Mammary epithelial cell (primary cell): ENCODE results near the gene AKR1C2.

Experiments used
- EZH2 ChIP-seq: IDR thresholded peaks from 2 replicates; pipeline ENCODE4 v1.6.1; 2012; ENCODE audit warnings: low read length, inconsistent platforms, borderline replicate concordance
- TF ChIP-seq, protein P1 (sequence below), 2 donors: IDR thresholded peaks in 1 of 2; conservative IDR thresholded peaks in 1 of 2; 2 replicates each; pipeline ENCODE4 v1.5.1; 2011 to 2012; ENCODE audit warnings: inconsistent platforms in 2 of 2, low read length in 2 of 2, mild to moderate bottlenecking in 2 of 2, control low read depth in 1 of 2, low read depth in 1 of 2; ENCODE audit not compliant: insufficient read depth in 1 of 2; ENCODE audit errors: extremely low read depth in 1 of 2

DNA sequence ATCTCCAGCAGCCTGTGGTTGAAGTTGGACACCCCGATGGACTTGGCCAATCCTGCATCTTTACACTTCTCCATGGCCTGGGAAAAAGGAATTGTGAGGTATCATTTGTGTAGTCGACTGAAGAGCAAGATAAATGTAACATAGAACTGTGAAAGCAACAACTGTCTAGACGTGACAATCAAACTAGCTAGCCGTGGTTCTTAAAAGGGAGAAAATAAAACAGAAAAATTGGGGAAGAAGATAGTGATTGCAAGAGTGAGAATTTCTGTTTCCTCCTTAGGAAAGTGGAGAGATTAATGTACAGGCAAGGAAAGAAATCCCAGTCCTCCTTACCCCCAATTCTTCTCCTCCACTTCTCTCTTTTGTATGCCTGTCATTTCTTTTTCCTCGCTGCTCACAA is 5.0 kb downstream of the AKR1C2 start:
- TF ChIP-seq, protein P1, sequence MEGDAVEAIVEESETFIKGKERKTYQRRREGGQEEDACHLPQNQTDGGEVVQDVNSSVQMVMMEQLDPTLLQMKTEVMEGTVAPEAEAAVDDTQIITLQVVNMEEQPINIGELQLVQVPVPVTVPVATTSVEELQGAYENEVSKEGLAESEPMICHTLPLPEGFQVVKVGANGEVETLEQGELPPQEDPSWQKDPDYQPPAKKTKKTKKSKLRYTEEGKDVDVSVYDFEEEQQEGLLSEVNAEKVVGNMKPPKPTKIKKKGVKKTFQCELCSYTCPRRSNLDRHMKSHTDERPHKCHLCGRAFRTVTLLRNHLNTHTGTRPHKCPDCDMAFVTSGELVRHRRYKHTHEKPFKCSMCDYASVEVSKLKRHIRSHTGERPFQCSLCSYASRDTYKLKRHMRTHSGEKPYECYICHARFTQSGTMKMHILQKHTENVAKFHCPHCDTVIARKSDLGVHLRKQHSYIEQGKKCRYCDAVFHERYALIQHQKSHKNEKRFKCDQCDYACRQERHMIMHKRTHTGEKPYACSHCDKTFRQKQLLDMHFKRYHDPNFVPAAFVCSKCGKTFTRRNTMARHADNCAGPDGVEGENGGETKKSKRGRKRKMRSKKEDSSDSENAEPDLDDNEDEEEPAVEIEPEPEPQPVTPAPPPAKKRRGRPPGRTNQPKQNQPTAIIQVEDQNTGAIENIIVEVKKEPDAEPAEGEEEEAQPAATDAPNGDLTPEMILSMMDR (conservative IDR thresholded peaks at IDR 0.05 in 1 of 2, IDR thresholded peaks at IDR 0.05 in 1 of 2; ENCODE audit: extremely low read depth in 1 of 2, insufficient read depth in 1 of 2, low read depth in 1 of 2, low read length in 2 of 2) = no peak
- TF ChIP-seq EZH2 = no peak
